SK-MEL-5 (cell line): ENCODE data around the gene CD248. TPM values are rescaled to one million over a fixed set of nuclear protein-coding genes. Genes with fewer than 3 reads are reported as not detected.
A peak's percentile ranks its signal among the peaks of the same experiment; 100 is the strongest.
"Not testable (repeated sequence)": the region's sequence is repeated elsewhere in the genome, so short reads cannot be mapped to it uniquely, and the experiment has no call there.

ENCODE experiments used
- DNase-seq: peaks from one replicate; pipeline ENCODE4 v3.0.0-alpha.2; 2016; ENCODE audit warnings: low read depth, low spot score
- in situ Hi-C: cut with HindIII; loops from 2 replicates; pipeline ENCODE4 v1.10.0; 2016; ENCODE audit warnings: low sequenced_read_pairs, high pct_unique_total_duplicates, low pct_unique_long_range_greater_than_20kb
- total RNA-seq: library from RNA; depleted of rRNA; stranded (reverse); fragments of >200 nt; shearing (Covaris generic); gene quantifications from 2 replicates; pipeline ENCODE4 v1.2.3, GENCODE V29; 2014

CD248 gene
- total RNA-seq, 1 experiment from 2014 or later, result not detected

GRCh38 chr11:66286699-66287098 lies 30.1 kb downstream of the CD248 start:
- in situ Hi-C loops, result no loop called here
- no peak for DNase-seq

- DNase-seq, result no peak
- in situ Hi-C loops, result no loop called here
Observed at GRCh38 chr11:66285250-66285947, 31.4 kb downstream of the CD248 start.

GRCh38 chr11:66284526-66285078 lies 32.2 kb downstream of the CD248 start:
- no peak for DNase-seq
- in situ Hi-C loops, result no loop called here

- no peak for DNase-seq
- in situ Hi-C loops, result no loop called here
Observed at GRCh38 chr11:66283461-66284105, 33.3 kb downstream of the CD248 start.

- peak; percentile 91 for DNase-seq
- in situ Hi-C loops, result no loop called here
Observed at GRCh38 chr11:66282468-66283455, 34.1 kb downstream of the CD248 start.

- in situ Hi-C loops, result no loop called here
- no peak for DNase-seq
Observed at GRCh38 chr11:66281776-66282467, 34.9 kb downstream of the CD248 start.

GRCh38 chr11:66281001-66281400 lies 35.8 kb downstream of the CD248 start:
- in situ Hi-C loops, result no loop called here
- no peak for DNase-seq

GRCh38 chr11:66280428-66280827 lies 36.4 kb downstream of the CD248 start:
- in situ Hi-C loops, result no loop called here
- no peak for DNase-seq

GRCh38 chr11:66279092-66279734 lies 37.6 kb downstream of the CD248 start:
- in situ Hi-C loops, result no loop called here
- DNase-seq, result no peak

GRCh38 chr11:66278363-66279091 lies 38.3 kb downstream of the CD248 start:
- DNase-seq, result no peak
- in situ Hi-C loops, result no loop called here

GRCh38 chr11:66277471-66278362 lies 39.1 kb downstream of the CD248 start, which contains the start of gene CNIH2:
TSS of gene CNIH2 (plus strand) at chr11:66278175. CDS start at chr11:66278457, 282 bp downstream.
- in situ Hi-C loops, result no loop called here
- no peak for DNase-seq

- in situ Hi-C loops, DNase-seq: not testable (repeated sequence)
Observed at GRCh38 chr11:66277064-66277463, 39.8 kb downstream of the CD248 start.

GRCh38 chr11:66276619-66277018 lies 40.2 kb downstream of the CD248 start:
- in situ Hi-C loops, DNase-seq: not testable (repeated sequence)

GRCh38 chr11:66275984-66276612 lies 40.7 kb downstream of the CD248 start:
- in situ Hi-C loops, result no loop called here
- no peak for DNase-seq

GRCh38 chr11:66275396-66275795 lies 41.4 kb downstream of the CD248 start:
- DNase-seq, result no peak
- in situ Hi-C loops, result no loop called here
